Fibroblast of pulmonary artery (primary cell): Measurements from ENCODE around the gene ZFAND6.
"Not testable (repeated sequence)": the region's sequence is repeated elsewhere in the genome, so short reads cannot be mapped to it uniquely, and the experiment has no call there.

ENCODE experiments used
- DNase-seq: peaks from one replicate; pipeline ENCODE4 v3.0.0-alpha.2; 2010; ENCODE audit warnings: low read depth
- H3K4me3 ChIP-seq: replicated peaks from 2 replicates; pipeline ENCODE4 v1.5.1; 2011; ENCODE audit warnings: low read depth, mild to moderate bottlenecking, control low read depth, low read length, moderate library complexity
- TF ChIP-seq, protein P1 (sequence below): IDR thresholded peaks from 2 replicates; pipeline ENCODE4 v1.5.1; 2011; ENCODE audit warnings: mild to moderate bottlenecking, control low read depth, low read length, inconsistent platforms; ENCODE audit errors: missing control alignments

ZFAND6 gene

GRCh38 chr15:80098341-80098740 is 38.9 kb downstream of the ZFAND6 start:
- no peak overlapping the region for H3K4me3 ChIP-seq
- DNase-seq = no peak
- TF ChIP-seq, protein P1, sequence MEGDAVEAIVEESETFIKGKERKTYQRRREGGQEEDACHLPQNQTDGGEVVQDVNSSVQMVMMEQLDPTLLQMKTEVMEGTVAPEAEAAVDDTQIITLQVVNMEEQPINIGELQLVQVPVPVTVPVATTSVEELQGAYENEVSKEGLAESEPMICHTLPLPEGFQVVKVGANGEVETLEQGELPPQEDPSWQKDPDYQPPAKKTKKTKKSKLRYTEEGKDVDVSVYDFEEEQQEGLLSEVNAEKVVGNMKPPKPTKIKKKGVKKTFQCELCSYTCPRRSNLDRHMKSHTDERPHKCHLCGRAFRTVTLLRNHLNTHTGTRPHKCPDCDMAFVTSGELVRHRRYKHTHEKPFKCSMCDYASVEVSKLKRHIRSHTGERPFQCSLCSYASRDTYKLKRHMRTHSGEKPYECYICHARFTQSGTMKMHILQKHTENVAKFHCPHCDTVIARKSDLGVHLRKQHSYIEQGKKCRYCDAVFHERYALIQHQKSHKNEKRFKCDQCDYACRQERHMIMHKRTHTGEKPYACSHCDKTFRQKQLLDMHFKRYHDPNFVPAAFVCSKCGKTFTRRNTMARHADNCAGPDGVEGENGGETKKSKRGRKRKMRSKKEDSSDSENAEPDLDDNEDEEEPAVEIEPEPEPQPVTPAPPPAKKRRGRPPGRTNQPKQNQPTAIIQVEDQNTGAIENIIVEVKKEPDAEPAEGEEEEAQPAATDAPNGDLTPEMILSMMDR = no peak

- H3K4me3 ChIP-seq = no peak overlapping the region
- no peak for DNase-seq
- TF ChIP-seq, protein P1 = no peak
Observed at GRCh38 chr15:80099241-80099640, 39.8 kb downstream of the ZFAND6 start.

DNA sequence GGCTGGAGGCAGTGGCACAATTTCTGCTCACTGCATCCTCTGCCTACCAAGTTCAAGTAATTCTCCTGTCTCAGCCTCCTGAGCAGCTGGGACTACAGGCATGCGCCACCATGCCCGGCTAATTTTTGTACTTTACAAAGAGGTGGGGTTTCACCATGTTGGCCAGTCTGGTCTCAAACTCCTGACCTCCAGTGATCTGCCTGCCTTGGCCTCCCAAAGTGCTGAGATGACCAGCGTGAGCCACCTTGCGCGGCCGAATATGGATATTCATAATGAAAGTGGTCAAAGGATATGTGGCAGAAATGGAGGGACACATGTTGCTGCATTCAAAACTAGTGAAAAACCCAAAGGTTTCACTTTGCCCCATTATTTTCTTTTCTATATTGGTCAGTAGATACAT is 40.2 kb downstream of the ZFAND6 start:
- not testable (repeated sequence) for H3K4me3 ChIP-seq, DNase-seq

DNA sequence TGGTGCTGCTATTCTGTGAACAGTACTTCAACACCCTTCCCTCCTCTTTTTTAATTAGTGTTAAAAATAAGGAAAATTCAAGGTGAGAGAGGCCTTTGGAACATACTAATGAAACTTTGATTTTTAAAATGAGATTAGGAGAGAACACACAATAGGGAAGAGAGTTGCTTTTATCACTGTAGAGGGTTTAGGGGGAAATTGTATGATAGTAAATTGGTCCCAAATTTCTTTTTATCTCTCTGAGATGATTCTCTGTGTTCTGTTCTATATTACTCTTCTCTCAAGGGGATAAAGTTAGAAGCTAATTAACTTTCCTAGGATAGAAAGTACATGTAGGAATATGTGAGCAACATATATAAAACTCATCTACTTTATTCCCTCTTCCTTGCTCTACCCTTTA is 40.8 kb downstream of the ZFAND6 start:
- TF ChIP-seq, protein P1 = no peak
- no peak overlapping the region for H3K4me3 ChIP-seq
- no peak for DNase-seq

GRCh38 chr15:80105193-80105592 is 45.7 kb downstream of the ZFAND6 start:
- no peak for DNase-seq
- H3K4me3 ChIP-seq = no peak overlapping the region
- TF ChIP-seq, protein P1 = no peak

GRCh38 chr15:80105595-80105994 is 46.1 kb downstream of the ZFAND6 start:
- peak; percentile 53 for DNase-seq
- H3K4me3 ChIP-seq = no peak overlapping the region
- TF ChIP-seq, protein P1 = no peak

- no peak overlapping the region for H3K4me3 ChIP-seq
- peak; percentile 63 for DNase-seq
- TF ChIP-seq, protein P1 = no peak
Observed at GRCh38 chr15:80106051-80106450, 46.6 kb downstream of the ZFAND6 start.
